Measurements from ENCODE around the gene TBC1D9B. TPM values are rescaled to one million over a fixed set of nuclear protein-coding genes. Genes with fewer than 3 reads are reported as not detected.

The TBC1D9B gene
- total RNA-seq, 4 donors from 2014 or later = 56.1 to 65.9 (median 62.7) TPM

GRCh38 chr5:179883163-179883562, 24.5 kb downstream of the TBC1D9B start:
- Histone ChIP-seq H3K36me3 (peaks cover 0 to 57% of the 10 kb centered on the region in 2 donors), H3K4me1 (peaks cover 12 to 20% of the 10 kb centered on the region in 2 donors), H3K27ac (no peak overlapping the region), H3K4me3 (no peak overlapping the region), H3K9me3 (peaks cover 0 to 11% (median 0%) of the 10 kb centered on the region in 3 donors), H3K27me3 (no peaks in the 10 kb centered on the region)
- in situ Hi-C loops (cut with MboI; ENCODE audit: low sequenced_read_pairs in 4 of 4) (no loop called here), intact Hi-C loops (cut with DNase I; ENCODE audit: low total_unique reads) (no loop called here)
- no peak for ATAC-seq
- no peak for TF ChIP-seq CTCF (IDR thresholded peaks at IDR 0.05 in 4 of 5, conservative IDR thresholded peaks at IDR 0.05 in 1 of 5)
- no peak for TF ChIP-seq POLR2A (IDR thresholded peaks at IDR 0.05)
- DNase-seq = no peak

GRCh38 chr5:179882338-179882737, 25.4 kb downstream of the TBC1D9B start:
- H3K4me3 ChIP-seq = no peak overlapping the region
- intact Hi-C loops (cut with DNase I; ENCODE audit: low total_unique reads) = no loop called here
- H3K4me1 ChIP-seq = peaks cover 12 to 20% of the 10 kb centered on the region in 2 donors
- H3K36me3 ChIP-seq = peaks cover 0 to 61% of the 10 kb centered on the region in 2 donors
- ATAC-seq (no peak), DNase-seq (no peak)
- H3K27ac ChIP-seq = no peak overlapping the region
- H3K9me3 ChIP-seq = peaks cover 0 to 11% (median 0%) of the 10 kb centered on the region in 3 donors
- TF ChIP-seq POLR2A (IDR thresholded peaks at IDR 0.05) (no peak), CTCF (IDR thresholded peaks at IDR 0.05 in 4 of 5, conservative IDR thresholded peaks at IDR 0.05 in 1 of 5) (no peak)
- no peaks in the 10 kb centered on the region for H3K27me3 ChIP-seq
- in situ Hi-C loops (cut with MboI; ENCODE audit: low sequenced_read_pairs in 4 of 4) = no loop called here

- no peak for TF ChIP-seq CTCF (IDR thresholded peaks at IDR 0.05 in 4 of 5, conservative IDR thresholded peaks at IDR 0.05 in 1 of 5)
- TF ChIP-seq POLR2A (IDR thresholded peaks at IDR 0.05) = no peak
These were observed 26.7 kb downstream of the TBC1D9B start for GRCh38 chr5:179880848-179881590.

GRCh38 chr5:179880066-179880650, 27.5 kb downstream of the TBC1D9B start:
- ATAC-seq = no peak
- no peak for DNase-seq
- H3K9me3 ChIP-seq = peaks cover 0 to 11% (median 0%) of the 10 kb centered on the region in 3 donors
- no peak overlapping the region for H3K4me3 ChIP-seq
- H3K4me1 ChIP-seq = peaks cover 8 to 15% of the 10 kb centered on the region in 2 donors
- H3K36me3 ChIP-seq = peaks cover 0 to 70% of the 10 kb centered on the region in 2 donors
- no peaks in the 10 kb centered on the region for H3K27me3 ChIP-seq
- in situ Hi-C loops (cut with MboI; ENCODE audit: low sequenced_read_pairs in 4 of 4) (no loop called here), intact Hi-C loops (cut with DNase I; ENCODE audit: low total_unique reads) (no loop called here)
- no peak overlapping the region for H3K27ac ChIP-seq
- TF ChIP-seq CTCF (IDR thresholded peaks at IDR 0.05 in 4 of 5, conservative IDR thresholded peaks at IDR 0.05 in 1 of 5) (no peak), POLR2A (IDR thresholded peaks at IDR 0.05) (no peak)

More at GRCh38 chr5:179880848-179881590, 26.7 kb downstream of the TBC1D9B start:
- H3K36me3 ChIP-seq = peaks cover 0 to 70% of the 10 kb centered on the region in 2 donors
- H3K9me3 ChIP-seq = peaks cover 0 to 11% (median 0%) of the 10 kb centered on the region in 3 donors
- in situ Hi-C loops (cut with MboI; ENCODE audit: low sequenced_read_pairs in 4 of 4) (no loop called here), intact Hi-C loops (cut with DNase I; ENCODE audit: low total_unique reads) (no loop called here)
- H3K4me1 ChIP-seq = peaks cover 8 to 14% of the 10 kb centered on the region in 2 donors
- ATAC-seq = peak in 1 of 2 donors; percentile 19
- no peak for DNase-seq
- no peak overlapping the region for H3K4me3 ChIP-seq
- H3K27me3 ChIP-seq = no peaks in the 10 kb centered on the region
- H3K27ac ChIP-seq = no peak overlapping the region

All from gastrocnemius medialis (tissue), 4 donors.